Activated CD4-positive, alpha-beta T cell treated with anti-CD3 and anti-CD28 coated beads, Interleukin-2, amount 10 ng/mL, durations not matched to agents 7 days and 5 days (primary cell): ENCODE data around the gene SETBP1. TPM values are rescaled to one million over a fixed set of nuclear protein-coding genes. Genes with fewer than 3 reads are reported as not detected.

ENCODE experiments used
- CTCF ChIA-PET: fragments of 350-600 bp; sonication (Branson Sonifier 250); formaldehyde crosslinking; loops from one replicate; lab custom pipeline; 2021; ENCODE audit warnings: antibody characterized with exemption; lab: Charles Lee
- POLR2A ChIA-PET: fragments of 350-600 bp; sonication (Branson Sonifier 250); formaldehyde crosslinking; loops from one replicate; lab custom pipeline; 2021; ENCODE audit warnings: antibody characterized with exemption; lab: Charles Lee
- DNase-seq: peaks from one replicate; pipeline ENCODE4 v3.0.0-alpha.2; 2020
- H3K27ac Mint-ChIP-seq: one replicate; pipeline ENCODE4 v1.8.0; 2021; ENCODE audit warnings: mild to moderate bottlenecking, moderate library complexity, mixed read lengths
- H3K27me3 Mint-ChIP-seq: one replicate; pipeline ENCODE4 v1.8.0; 2021; ENCODE audit warnings: mixed read lengths
- H3K36me3 Mint-ChIP-seq: one replicate; pipeline ENCODE4 v1.8.0; 2021; ENCODE audit warnings: low read depth, mixed read lengths
- H3K4me1 Mint-ChIP-seq: one replicate; pipeline ENCODE4 v1.8.0; 2021; ENCODE audit warnings: mixed read lengths
- H3K4me3 Mint-ChIP-seq: one replicate; pipeline ENCODE4 v1.8.0; 2021; ENCODE audit warnings: mild to moderate bottlenecking, moderate library complexity, mixed read lengths
- H3K9me3 Mint-ChIP-seq: one replicate; pipeline ENCODE4 v1.8.0; 2021; ENCODE audit warnings: mixed read lengths
- total RNA-seq, 2 experiments: library from RNA; stranded (reverse); gene quantifications; one replicate each; pipeline ENCODE4 v1.2.3, GENCODE V29; 2021

SETBP1 gene
- total RNA-seq, 2 experiments from 2014 or later, result 3.7 to 4.4 TPM

GRCh38 chr18:44741085-44741484, 60.4 kb downstream of the SETBP1 start:
- H3K27ac Mint-ChIP-seq, result no peak overlapping the region
- CTCF ChIA-PET, result no interaction called here
- no peak for DNase-seq
- POLR2A ChIA-PET, result no interaction called here
- H3K36me3 Mint-ChIP-seq, result no peaks in the 10 kb centered on the region
- peaks cover 61% of the 10 kb centered on the region for H3K27me3 Mint-ChIP-seq
- no peaks in the 10 kb centered on the region for H3K4me1 Mint-ChIP-seq
- no peaks in the 10 kb centered on the region for H3K9me3 Mint-ChIP-seq
- no peak overlapping the region for H3K4me3 Mint-ChIP-seq

GRCh38 chr18:44741511-44741910, 60.8 kb downstream of the SETBP1 start:
- Mint-ChIP-seq H3K27me3 (peaks cover 65% of the 10 kb centered on the region), H3K27ac (no peak overlapping the region), H3K36me3 (no peaks in the 10 kb centered on the region), H3K4me3 (no peak overlapping the region), H3K4me1 (no peaks in the 10 kb centered on the region), H3K9me3 (no peaks in the 10 kb centered on the region)
- DNase-seq, result no peak
- ChIA-PET POLR2A (no interaction called here), CTCF (interaction anchor here (3.0 kb wide), 1 partner anchor 8 kb away, joined by 13 read pairs; no protein-coding TSS in a partner anchor)

- POLR2A ChIA-PET, result no interaction called here
- Mint-ChIP-seq H3K4me1 (no peaks in the 10 kb centered on the region), H3K9me3 (no peaks in the 10 kb centered on the region), H3K27me3 (peaks cover 65% of the 10 kb centered on the region), H3K27ac (no peak overlapping the region), H3K36me3 (no peaks in the 10 kb centered on the region), H3K4me3 (no peak overlapping the region)
- DNase-seq, result no peak
- CTCF ChIA-PET, result interaction anchor here (3.0 kb wide), 1 partner anchor 8 kb away, joined by 13 read pairs; no protein-coding TSS in a partner anchor
Measured at GRCh38 chr18:44742126-44742525, 61.4 kb downstream of the SETBP1 start.

GRCh38 chr18:44742718-44743311, 62.1 kb downstream of the SETBP1 start:
- no peaks in the 10 kb centered on the region for H3K9me3 Mint-ChIP-seq
- H3K27me3 Mint-ChIP-seq, result peaks cover 69% of the 10 kb centered on the region
- DNase-seq, result no peak
- no peaks in the 10 kb centered on the region for H3K4me1 Mint-ChIP-seq
- ChIA-PET CTCF (interaction anchor here (0.7 to 3.0 kb wide), 3 partner anchors 9 to 72 kb away, joined by 3 to 13 read pairs (median 3); no protein-coding TSS in a partner anchor), POLR2A (no interaction called here)
- H3K36me3 Mint-ChIP-seq, result no peaks in the 10 kb centered on the region
- H3K27ac Mint-ChIP-seq, result no peak overlapping the region
- H3K4me3 Mint-ChIP-seq, result no peak overlapping the region

- no peaks in the 10 kb centered on the region for H3K4me1 Mint-ChIP-seq
Measured at GRCh38 chr18:44743631-44744030, 62.9 kb downstream of the SETBP1 start.

GRCh38 chr18:44744161-44745121, 63.8 kb downstream of the SETBP1 start:
- H3K27me3 Mint-ChIP-seq, result peaks cover 71% of the 10 kb centered on the region
- ChIA-PET CTCF (interaction anchor here (3.0 kb wide), 1 partner anchor 11 kb away, joined by 13 read pairs; no protein-coding TSS in a partner anchor), POLR2A (no interaction called here)
- no peaks in the 10 kb centered on the region for H3K4me1 Mint-ChIP-seq
- H3K4me3 Mint-ChIP-seq, result no peak overlapping the region
- no peaks in the 10 kb centered on the region for H3K36me3 Mint-ChIP-seq
- H3K27ac Mint-ChIP-seq, result no peak overlapping the region
- DNase-seq, result no peak
- H3K9me3 Mint-ChIP-seq, result no peaks in the 10 kb centered on the region

More at GRCh38 chr18:44743631-44744030, 62.9 kb downstream of the SETBP1 start:
- no peaks in the 10 kb centered on the region for H3K9me3 Mint-ChIP-seq
- H3K27ac Mint-ChIP-seq, result no peak overlapping the region
- DNase-seq, result no peak
- no peaks in the 10 kb centered on the region for H3K36me3 Mint-ChIP-seq
- ChIA-PET CTCF (interaction anchor here (0.8 to 3.0 kb wide), 2 partner anchors 10 to 24 kb away, joined by 3 to 13 read pairs; no protein-coding TSS in a partner anchor), POLR2A (no interaction called here)
- H3K4me3 Mint-ChIP-seq, result no peak overlapping the region
- peaks cover 70% of the 10 kb centered on the region for H3K27me3 Mint-ChIP-seq

- DNase-seq, result no peak
- H3K27ac Mint-ChIP-seq, result no peak overlapping the region
- no peak overlapping the region for H3K4me3 Mint-ChIP-seq
- ChIA-PET CTCF (interaction anchor here (1.2 to 1.8 kb wide), 3 partner anchors 15 to 117 kb away, joined by 3 to 5 read pairs (median 3); no protein-coding TSS in a partner anchor), POLR2A (no interaction called here)
- H3K9me3 Mint-ChIP-seq, result peaks cover 9% of the 10 kb centered on the region
- peaks cover 59% of the 10 kb centered on the region for H3K27me3 Mint-ChIP-seq
- H3K4me1 Mint-ChIP-seq, result no peaks in the 10 kb centered on the region
- no peaks in the 10 kb centered on the region for H3K36me3 Mint-ChIP-seq
Measured at GRCh38 chr18:44747157-44747556, 66.5 kb downstream of the SETBP1 start.

GRCh38 chr18:44748582-44748981, 67.9 kb downstream of the SETBP1 start:
- CTCF ChIA-PET, result no interaction called here
- Mint-ChIP-seq H3K36me3 (no peaks in the 10 kb centered on the region), H3K4me3 (no peak overlapping the region), H3K27me3 (peaks cover 55% of the 10 kb centered on the region), H3K4me1 (no peaks in the 10 kb centered on the region), H3K27ac (no peak overlapping the region), H3K9me3 (peaks cover 9% of the 10 kb centered on the region)
- POLR2A ChIA-PET, result no interaction called here
- no peak for DNase-seq

- ChIA-PET POLR2A (no interaction called here), CTCF (interaction anchor here (1.1 kb wide), 1 partner anchor 25 kb away, joined by 3 read pairs; no protein-coding TSS in a partner anchor)
- no peaks in the 10 kb centered on the region for H3K4me1 Mint-ChIP-seq
- H3K27me3 Mint-ChIP-seq, result peaks cover 54% of the 10 kb centered on the region
- H3K4me3 Mint-ChIP-seq, result no peak overlapping the region
- no peak for DNase-seq
- H3K9me3 Mint-ChIP-seq, result peaks cover 9% of the 10 kb centered on the region
- H3K27ac Mint-ChIP-seq, result no peak overlapping the region
- H3K36me3 Mint-ChIP-seq, result no peaks in the 10 kb centered on the region
Measured at GRCh38 chr18:44750774-44751173, 70.1 kb downstream of the SETBP1 start.

- CTCF ChIA-PET, result interaction anchor here (0.6 kb wide), 1 partner anchor 25 kb away, joined by 4 read pairs; no protein-coding TSS in a partner anchor
- Mint-ChIP-seq H3K4me3 (no peak overlapping the region), H3K27me3 (peaks cover 27% of the 10 kb centered on the region), H3K4me1 (peaks cover 11% of the 10 kb centered on the region), H3K36me3 (peaks cover 8% of the 10 kb centered on the region), H3K27ac (no peak overlapping the region), H3K9me3 (peaks cover 9% of the 10 kb centered on the region)
- POLR2A ChIA-PET, result no interaction called here
- DNase-seq, result no peak
Measured at GRCh38 chr18:44754567-44754966, 73.9 kb downstream of the SETBP1 start.

GRCh38 chr18:44758861-44759631, 78.4 kb downstream of the SETBP1 start:
- peaks cover 6% of the 10 kb centered on the region for H3K27me3 Mint-ChIP-seq
- ChIA-PET CTCF (interaction anchor here (0.9 to 1.3 kb wide), 5 partner anchors 10 to 80 kb away, joined by 3 to 7 read pairs (median 3); no protein-coding TSS in a partner anchor), POLR2A (no interaction called here)
- H3K27ac Mint-ChIP-seq, result peak overlapping the region; percentile 97
- peak overlapping the region; percentile 51 for H3K4me3 Mint-ChIP-seq
- peaks cover 15% of the 10 kb centered on the region for H3K36me3 Mint-ChIP-seq
- H3K9me3 Mint-ChIP-seq, result peaks cover 3% of the 10 kb centered on the region
- peak; percentile 32 for DNase-seq
- H3K4me1 Mint-ChIP-seq, result peaks cover 21% of the 10 kb centered on the region

GRCh38 chr18:44759925-44760342, 79.2 kb downstream of the SETBP1 start:
- Mint-ChIP-seq H3K36me3 (peaks cover 15% of the 10 kb centered on the region), H3K4me1 (peaks cover 21% of the 10 kb centered on the region), H3K9me3 (peaks cover 6% of the 10 kb centered on the region), H3K4me3 (peak overlapping the region; percentile 51), H3K27me3 (peaks cover 6% of the 10 kb centered on the region), H3K27ac (peak overlapping the region; percentile 97)
- POLR2A ChIA-PET, result no interaction called here
- CTCF ChIA-PET, result interaction anchor here (0.9 to 1.3 kb wide), 5 partner anchors 11 to 79 kb away, joined by 3 to 7 read pairs (median 3); no protein-coding TSS in a partner anchor
- DNase-seq, result peak; percentile 9
